GM23338 (cell line): ENCODE data around the gene SLC25A10. TPM values are rescaled to one million over a fixed set of nuclear protein-coding genes. Genes with fewer than 3 reads are reported as not detected.
A peak's percentile ranks its signal among the peaks of the same experiment; 100 is the strongest.

Source experiments
- ATAC-seq: fragments of 200-7000 bp; cut with Tn5 transposase; 3 replicates; pipeline ENCODE4 v1.9.1; 2020
- DNase-seq: peaks from one replicate; pipeline ENCODE4 v3.0.0-alpha.2; 2015; ENCODE audit warnings: low spot score
- H2AFZ ChIP-seq: fragments of 200-600 bp; sonication (generic); 2 replicates; pipeline ENCODE4 v1.8.0; 2016; ENCODE audit warnings: antibody characterized with exemption, mild to moderate bottlenecking, moderate library complexity
- H3F3A ChIP-seq: fragments of 200-600 bp; sonication (generic); replicated peaks from 2 replicates; pipeline ENCODE4 v1.8.0; 2017; ENCODE audit warnings: antibody characterized with exemption, mixed run types, low read depth
- H3K27ac ChIP-seq: fragments of 200-600 bp; sonication (generic); 2 replicates; pipeline ENCODE4 v1.6.1; 2016; ENCODE audit warnings: low read depth
- H3K27me3 ChIP-seq: fragments of 200-600 bp; sonication (generic); 2 replicates; pipeline ENCODE4 v1.8.0; 2016; ENCODE audit warnings: mild to moderate bottlenecking, mixed run types, moderate library complexity; ENCODE audit not compliant: insufficient read depth
- H3K36me3 ChIP-seq: fragments of 200-600 bp; sonication (generic); 2 replicates; pipeline ENCODE4 v1.8.0; 2016; ENCODE audit warnings: mild to moderate bottlenecking; ENCODE audit not compliant: insufficient read depth
- H3K4me1 ChIP-seq: fragments of 200-600 bp; sonication (generic); 2 replicates; pipeline ENCODE4 v1.8.0; 2016; ENCODE audit warnings: mild to moderate bottlenecking, moderate library complexity; ENCODE audit not compliant: insufficient read depth
- H3K4me2 ChIP-seq: fragments of 200-600 bp; sonication (generic); 2 replicates; pipeline ENCODE4 v1.7.1; 2017; ENCODE audit warnings: mixed run types
- H3K4me3 ChIP-seq: fragments of 200-600 bp; sonication (generic); 2 replicates; pipeline ENCODE4 v1.6.1; 2016; ENCODE audit warnings: mixed run types
- H3K79me2 ChIP-seq: fragments of 200-600 bp; sonication (generic); replicated peaks from 2 replicates; pipeline ENCODE4 v1.8.0; 2017; ENCODE audit warnings: mild to moderate bottlenecking; ENCODE audit not compliant: insufficient read depth
- H3K9me2 ChIP-seq: fragments of 200-600 bp; sonication (generic); 2 replicates; pipeline ENCODE4 v1.8.0; 2017; ENCODE audit not compliant: insufficient read depth
- H4K20me1 ChIP-seq: fragments of 200-600 bp; sonication (generic); replicated peaks from 2 replicates; pipeline ENCODE4 v1.8.0; 2017; ENCODE audit warnings: mild to moderate bottlenecking; ENCODE audit not compliant: insufficient read depth
- H3K27ac Mint-ChIP-seq: 2 replicates; pipeline ENCODE4 v1.8.0; 2020; ENCODE audit warnings: inconsistent platforms, mild to moderate bottlenecking, moderate library complexity, mixed read lengths
- H3K27me3 Mint-ChIP-seq: 3 replicates; pipeline ENCODE4 v1.8.0; 2022; ENCODE audit warnings: low read depth, mild to moderate bottlenecking, moderate library complexity, mixed read lengths, inconsistent platforms; ENCODE audit not compliant: insufficient read depth, poor library complexity
- H3K36me3 Mint-ChIP-seq: 3 replicates; pipeline ENCODE4 v1.8.0; 2021; ENCODE audit warnings: low read depth, mild to moderate bottlenecking, inconsistent platforms, moderate library complexity, mixed read lengths
- H3K4me1 Mint-ChIP-seq: 3 replicates; pipeline ENCODE4 v1.8.0; 2020; ENCODE audit warnings: mild to moderate bottlenecking, inconsistent platforms, mixed read lengths
- H3K4me3 Mint-ChIP-seq: 3 replicates; pipeline ENCODE4 v1.8.0; 2021; ENCODE audit warnings: moderate library complexity, mild to moderate bottlenecking, inconsistent platforms, mixed read lengths
- H3K9me3 Mint-ChIP-seq: 3 replicates; pipeline ENCODE4 v1.8.0; 2020; ENCODE audit warnings: moderate library complexity, mild to moderate bottlenecking, inconsistent platforms, mixed read lengths
- CREB1 ChIP-seq: fragments of 250-450 bp; sonication (Bioruptor Pico); IDR thresholded peaks from 2 replicates; pipeline ENCODE4 v1.5.0; 2020; ENCODE audit warnings: low read depth, mild to moderate bottlenecking, moderate library complexity
- CTCF ChIP-seq, 2 experiments: fragments of 200-600 bp in 1 of 2; sonication (generic) in 1 of 2; conservative IDR thresholded peaks; 2 replicates each; pipeline versions ENCODE4 v1.5.1 to v1.6.1; 2016 to 2017; ENCODE audit warnings: antibody characterized with exemption in 2 of 2, low read depth in 2 of 2, mild to moderate bottlenecking in 2 of 2, moderate library complexity in 1 of 2
- ETS1 ChIP-seq: IDR thresholded peaks from 2 replicates; pipeline ENCODE4 v1.6.1; 2016; ENCODE audit warnings: antibody characterized with exemption
- EZH2 ChIP-seq: fragments of 200-600 bp; sonication (generic); IDR thresholded peaks from one replicate; pipeline ENCODE4 v1.8.0; 2017; ENCODE audit warnings: antibody characterized with exemption, mild to moderate bottlenecking, low read depth; ENCODE audit not compliant: unreplicated experiment
- EZH2phosphoT487 ChIP-seq: fragments of 200-600 bp; sonication (generic); IDR thresholded peaks from one replicate; pipeline ENCODE4 v1.8.1; 2018; ENCODE audit warnings: antibody characterized with exemption; ENCODE audit not compliant: unreplicated experiment
- JUNB ChIP-seq: IDR thresholded peaks from one replicate; pipeline ENCODE4 v1.6.1; 2016; ENCODE audit warnings: antibody characterized with exemption; ENCODE audit not compliant: unreplicated experiment
- NANOG ChIP-seq: IDR thresholded peaks from 2 replicates; pipeline ENCODE4 v1.6.1; 2016; ENCODE audit warnings: antibody characterized with exemption, borderline replicate concordance
- POLR2AphosphoS5 ChIP-seq: IDR thresholded peaks from 2 replicates; pipeline ENCODE4 v1.6.1; 2016; ENCODE audit warnings: antibody characterized with exemption, low read depth
- REST ChIP-seq: IDR thresholded peaks from one replicate; pipeline ENCODE4 v1.6.1; 2018; ENCODE audit warnings: antibody characterized with exemption; ENCODE audit not compliant: unreplicated experiment
- STAT1 ChIP-seq: IDR thresholded peaks from one replicate; pipeline ENCODE4 v1.6.1; 2016; ENCODE audit warnings: antibody characterized with exemption; ENCODE audit not compliant: unreplicated experiment
- ZNF114 ChIP-seq: fragments of 250-450 bp; sonication (Bioruptor Pico); IDR thresholded peaks from 2 replicates; pipeline ENCODE4 v1.5.0; 2020; ENCODE audit warnings: mild to moderate bottlenecking, moderate library complexity
- ZNF331 ChIP-seq: fragments of 250-450 bp; sonication (Bioruptor Pico); IDR thresholded peaks from 2 replicates; pipeline ENCODE4 v1.5.0; 2020; ENCODE audit warnings: low read depth, mild to moderate bottlenecking, moderate library complexity
- ZNF462 ChIP-seq: fragments of 250-450 bp; sonication (Bioruptor Pico); IDR thresholded peaks from 2 replicates; pipeline ENCODE4 v1.5.0; 2020; ENCODE audit warnings: mild to moderate bottlenecking, moderate library complexity
- polyA plus RNA-seq: library from polyadenylated mRNA; unstranded; fragments of >200 nt; fragmentation: Nextera tagmentation; extraction: Ambion mirVana; gene quantifications from 2 replicates; pipeline ENCODE4 v1.2.1, GENCODE V29; 2016
- total RNA-seq: library from RNA; depleted of rRNA; stranded (reverse); fragments of >200 nt; shearing (Covaris generic); gene quantifications from 2 replicates; pipeline ENCODE4 v1.2.3, GENCODE V29; 2014

The SLC25A10 gene
- total and polyA plus RNA-seq, 2 experiments from 2014 or later = 25.7 to 47.4 TPM

- H3K36me3 ChIP-seq = peaks cover 7% of the 10 kb centered on the region
- H2AFZ ChIP-seq = no peak overlapping the region
- no peaks in the 10 kb centered on the region for H3K9me2 ChIP-seq
- peaks cover 8% of the 10 kb centered on the region for H4K20me1 ChIP-seq
- no peaks in the 10 kb centered on the region for H3K27me3 ChIP-seq
- Mint-ChIP-seq H3K27ac (no peak overlapping the region), H3K4me3 (peak overlapping the region; percentile 47; the same call in 2 of the 3 replicates), H3K27me3 (peaks cover 21% of the 10 kb centered on the region), H3K36me3 (peaks cover 55% of the 10 kb centered on the region), H3K9me3 (no peaks in the 10 kb centered on the region), H3K4me1 (peaks cover 22% of the 10 kb centered on the region)
- ATAC-seq = no peak
- no peak for TF ChIP-seq EZH2phosphoT487
- no peak for TF ChIP-seq ZNF331 (CRISPR knock-in tag)
- TF ChIP-seq ETS1 = no peak
- no peak for TF ChIP-seq POLR2AphosphoS5
- TF ChIP-seq JUNB = no peak
- TF ChIP-seq EZH2 = no peak
- no peak for TF ChIP-seq REST
- no peak for TF ChIP-seq CTCF (conservative IDR thresholded peaks at IDR 0.05; ENCODE audit: low read depth in 2 of 2)
- no peak for TF ChIP-seq ZNF114 (CRISPR knock-in tag)
- no peak for TF ChIP-seq NANOG
- TF ChIP-seq CREB1 = no peak
- TF ChIP-seq STAT1 = no peak
- TF ChIP-seq ZNF462 (CRISPR knock-in tag) = no peak
- peaks cover 33% of the 10 kb centered on the region for H3K79me2 ChIP-seq
- H3K4me2 ChIP-seq = no peak overlapping the region
- DNase-seq = no peak
- H3K4me1 ChIP-seq = peaks cover 16% of the 10 kb centered on the region
- no peak overlapping the region for H3K27ac ChIP-seq
- H3F3A ChIP-seq = peaks cover 40% of the 10 kb centered on the region
- H3K4me3 ChIP-seq = no peak overlapping the region
Measured at GRCh38 chr17:81705518-81706231, 6.4 kb upstream of the SLC25A10 start.
